Neural cell (in vitro differentiated cells): ENCODE results near the gene RIMS1. TPM values are rescaled to one million over a fixed set of nuclear protein-coding genes. Genes with fewer than 3 reads are reported as not detected.

Experiments
- H2AFZ ChIP-seq: fragments of 200-600, 300-800 bp; sonication (generic), shearing (Covaris generic); 2 replicates; pipeline ENCODE4 v1.6.0; 2014; ENCODE audit warnings: low read depth, mild to moderate bottlenecking, antibody characterized with exemption, low read length, moderate library complexity
- H3F3A ChIP-seq: fragments of 200-600 bp; shearing (Covaris generic); 2 replicates; pipeline ENCODE4 v1.6.1; 2016; ENCODE audit warnings: mild to moderate bottlenecking, moderate library complexity, mixed read lengths, antibody characterized with exemption, low read length; ENCODE audit not compliant: insufficient read depth, poor library complexity, severe bottlenecking
- H3K27ac ChIP-seq: fragments of 200-600, 300-800 bp; sonication (generic), shearing (Covaris generic); 2 replicates; pipeline ENCODE4 v1.5.1; 2014; ENCODE audit warnings: mild to moderate bottlenecking, low read length, moderate library complexity
- H3K27me3 ChIP-seq: fragments of 300-800, 200-600 bp; sonication (generic), shearing (Covaris generic); 2 replicates; pipeline ENCODE4 v1.6.0; 2014; ENCODE audit warnings: mild to moderate bottlenecking, low read depth, low read length, moderate library complexity; ENCODE audit not compliant: insufficient read depth
- H3K36me3 ChIP-seq: fragments of 300-800, 200-600 bp; sonication (generic), shearing (Covaris generic); 2 replicates; pipeline ENCODE4 v1.5.1; 2014; ENCODE audit warnings: mild to moderate bottlenecking, antibody characterized with exemption, low read length, moderate library complexity; ENCODE audit not compliant: insufficient read depth
- H3K4me2 ChIP-seq: fragments of 300-800, 200-600 bp; sonication (generic), shearing (Covaris generic); 2 replicates; pipeline ENCODE4 v1.6.0; 2014; ENCODE audit warnings: mild to moderate bottlenecking, low read length
- H3K4me3 ChIP-seq: fragments of 300-800, 200-600 bp; sonication (generic), shearing (Covaris generic); 2 replicates; pipeline ENCODE4 v1.5.1; 2014; ENCODE audit warnings: mild to moderate bottlenecking, low read length, moderate library complexity
- H3K79me2 ChIP-seq: fragments of 200-600 bp; shearing (Covaris generic); replicated peaks from 2 replicates; pipeline ENCODE4 v1.6.0; 2014; ENCODE audit warnings: mild to moderate bottlenecking, low read length, moderate library complexity; ENCODE audit not compliant: insufficient read depth
- H3K9ac ChIP-seq: fragments of 300-800, 200-600 bp; sonication (generic), shearing (Covaris generic); 2 replicates; pipeline ENCODE4 v1.6.1; 2016; ENCODE audit warnings: mild to moderate bottlenecking, low read length, mixed read lengths
- H3K9me2 ChIP-seq: fragments of 200-600 bp; shearing (Covaris generic); 2 replicates; pipeline ENCODE4 v1.6.1; 2016; ENCODE audit warnings: mild to moderate bottlenecking, low read length, mixed read lengths; ENCODE audit not compliant: insufficient read depth
- H3K9me3 ChIP-seq: fragments of 200-600, 300-800 bp; sonication (generic), shearing (Covaris generic); 2 replicates; pipeline ENCODE4 v1.6.1; 2016; ENCODE audit warnings: mild to moderate bottlenecking, mixed run types, low read length, moderate library complexity, mixed read lengths
- H4K20me1 ChIP-seq: fragments of 200-600 bp; shearing (Covaris generic); 2 replicates; pipeline ENCODE4 v1.6.1; 2016; ENCODE audit warnings: mild to moderate bottlenecking, mixed run types; ENCODE audit not compliant: insufficient read depth
- EP300 ChIP-seq: fragments of 450-650 bp; conservative IDR thresholded peaks from 2 replicates; pipeline ENCODE4 v1.6.1; 2014; ENCODE audit warnings: antibody characterized with exemption, mild to moderate bottlenecking, moderate library complexity; ENCODE audit not compliant: poor library complexity, severe bottlenecking
- EZH2 ChIP-seq: fragments of 200-600, 300-800 bp; shearing (Covaris generic), sonication (generic); IDR thresholded peaks from 2 replicates; pipeline ENCODE4 v1.6.1; 2014; ENCODE audit warnings: antibody characterized with exemption, low read length, borderline replicate concordance, mild to moderate bottlenecking; ENCODE audit not compliant: insufficient read depth, poor library complexity, severe bottlenecking
- MXI1 ChIP-seq: fragments of 450-650 bp; conservative IDR thresholded peaks from 2 replicates; pipeline ENCODE4 v1.6.1; 2014; ENCODE audit warnings: antibody characterized with exemption, mild to moderate bottlenecking; ENCODE audit not compliant: poor library complexity, severe bottlenecking
- POLR2AphosphoS5 ChIP-seq: IDR thresholded peaks from 2 replicates; pipeline ENCODE4 v1.6.1; 2012
- RAD21 ChIP-seq: fragments of 450-650 bp; conservative IDR thresholded peaks from 2 replicates; pipeline ENCODE4 v1.6.1; 2014; ENCODE audit warnings: antibody characterized with exemption, mild to moderate bottlenecking, moderate library complexity
- SMC3 ChIP-seq: fragments of 450-650 bp; conservative IDR thresholded peaks from 2 replicates; pipeline ENCODE4 v1.6.1; 2014; ENCODE audit warnings: antibody characterized with exemption, mild to moderate bottlenecking, moderate library complexity; ENCODE audit not compliant: poor library complexity
- TAF1 ChIP-seq: IDR thresholded peaks from 2 replicates; pipeline ENCODE4 v1.6.1; 2012; ENCODE audit warnings: low read depth
- polyA plus RNA-seq: library from polyadenylated mRNA; depleted of rRNA; stranded (reverse); fragments of >200 nt; gene quantifications from 2 replicates; pipeline ENCODE4 v1.2.3, GENCODE V29; 2014
- TF ChIP-seq, protein P1 (sequence below): fragments of 450-650 bp; IDR thresholded peaks from 2 replicates; pipeline ENCODE4 v1.5.1; 2014; ENCODE audit warnings: antibody characterized with exemption, mild to moderate bottlenecking, moderate library complexity; ENCODE audit not compliant: poor library complexity, severe bottlenecking
- TF ChIP-seq, protein P2 (sequence below): IDR thresholded peaks from 2 replicates; pipeline ENCODE4 v1.6.1; 2012; ENCODE audit warnings: borderline replicate concordance

The RIMS1 gene
- polyA plus RNA-seq, 1 donor from 2014 or later = 17.8 TPM

DNA sequence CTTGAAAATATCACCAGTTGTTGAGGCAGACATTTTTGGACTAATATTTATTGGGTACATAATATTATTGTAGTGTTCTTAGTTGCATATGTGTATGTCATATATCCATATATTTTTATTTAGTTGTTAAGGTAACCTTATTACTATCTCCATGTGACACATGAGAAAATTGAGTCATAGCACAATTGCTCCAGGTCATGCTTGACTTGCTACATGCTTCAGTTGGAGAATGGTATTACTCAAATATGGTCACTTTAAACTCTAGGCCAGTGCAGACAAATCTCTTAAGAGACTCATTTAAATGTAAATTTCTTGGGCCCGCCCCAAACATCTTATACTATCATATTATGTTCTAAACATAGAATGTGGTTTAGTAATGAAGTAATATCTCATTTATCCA lies 246.1 kb downstream of the RIMS1 start:
- no peaks in the 10 kb centered on the region for H4K20me1 ChIP-seq
- no peak overlapping the region for H3K9ac ChIP-seq
- no peaks in the 10 kb centered on the region for H3K36me3 ChIP-seq
- H3K9me3 ChIP-seq = no peaks in the 10 kb centered on the region
- no peak for TF ChIP-seq MXI1
- no peak for TF ChIP-seq SMC3
- TF ChIP-seq, protein P1, sequence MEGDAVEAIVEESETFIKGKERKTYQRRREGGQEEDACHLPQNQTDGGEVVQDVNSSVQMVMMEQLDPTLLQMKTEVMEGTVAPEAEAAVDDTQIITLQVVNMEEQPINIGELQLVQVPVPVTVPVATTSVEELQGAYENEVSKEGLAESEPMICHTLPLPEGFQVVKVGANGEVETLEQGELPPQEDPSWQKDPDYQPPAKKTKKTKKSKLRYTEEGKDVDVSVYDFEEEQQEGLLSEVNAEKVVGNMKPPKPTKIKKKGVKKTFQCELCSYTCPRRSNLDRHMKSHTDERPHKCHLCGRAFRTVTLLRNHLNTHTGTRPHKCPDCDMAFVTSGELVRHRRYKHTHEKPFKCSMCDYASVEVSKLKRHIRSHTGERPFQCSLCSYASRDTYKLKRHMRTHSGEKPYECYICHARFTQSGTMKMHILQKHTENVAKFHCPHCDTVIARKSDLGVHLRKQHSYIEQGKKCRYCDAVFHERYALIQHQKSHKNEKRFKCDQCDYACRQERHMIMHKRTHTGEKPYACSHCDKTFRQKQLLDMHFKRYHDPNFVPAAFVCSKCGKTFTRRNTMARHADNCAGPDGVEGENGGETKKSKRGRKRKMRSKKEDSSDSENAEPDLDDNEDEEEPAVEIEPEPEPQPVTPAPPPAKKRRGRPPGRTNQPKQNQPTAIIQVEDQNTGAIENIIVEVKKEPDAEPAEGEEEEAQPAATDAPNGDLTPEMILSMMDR = no peak
- no peak for TF ChIP-seq RAD21
- TF ChIP-seq, protein P2, sequence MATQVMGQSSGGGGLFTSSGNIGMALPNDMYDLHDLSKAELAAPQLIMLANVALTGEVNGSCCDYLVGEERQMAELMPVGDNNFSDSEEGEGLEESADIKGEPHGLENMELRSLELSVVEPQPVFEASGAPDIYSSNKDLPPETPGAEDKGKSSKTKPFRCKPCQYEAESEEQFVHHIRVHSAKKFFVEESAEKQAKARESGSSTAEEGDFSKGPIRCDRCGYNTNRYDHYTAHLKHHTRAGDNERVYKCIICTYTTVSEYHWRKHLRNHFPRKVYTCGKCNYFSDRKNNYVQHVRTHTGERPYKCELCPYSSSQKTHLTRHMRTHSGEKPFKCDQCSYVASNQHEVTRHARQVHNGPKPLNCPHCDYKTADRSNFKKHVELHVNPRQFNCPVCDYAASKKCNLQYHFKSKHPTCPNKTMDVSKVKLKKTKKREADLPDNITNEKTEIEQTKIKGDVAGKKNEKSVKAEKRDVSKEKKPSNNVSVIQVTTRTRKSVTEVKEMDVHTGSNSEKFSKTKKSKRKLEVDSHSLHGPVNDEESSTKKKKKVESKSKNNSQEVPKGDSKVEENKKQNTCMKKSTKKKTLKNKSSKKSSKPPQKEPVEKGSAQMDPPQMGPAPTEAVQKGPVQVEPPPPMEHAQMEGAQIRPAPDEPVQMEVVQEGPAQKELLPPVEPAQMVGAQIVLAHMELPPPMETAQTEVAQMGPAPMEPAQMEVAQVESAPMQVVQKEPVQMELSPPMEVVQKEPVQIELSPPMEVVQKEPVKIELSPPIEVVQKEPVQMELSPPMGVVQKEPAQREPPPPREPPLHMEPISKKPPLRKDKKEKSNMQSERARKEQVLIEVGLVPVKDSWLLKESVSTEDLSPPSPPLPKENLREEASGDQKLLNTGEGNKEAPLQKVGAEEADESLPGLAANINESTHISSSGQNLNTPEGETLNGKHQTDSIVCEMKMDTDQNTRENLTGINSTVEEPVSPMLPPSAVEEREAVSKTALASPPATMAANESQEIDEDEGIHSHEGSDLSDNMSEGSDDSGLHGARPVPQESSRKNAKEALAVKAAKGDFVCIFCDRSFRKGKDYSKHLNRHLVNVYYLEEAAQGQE = no peak
- no peak for TF ChIP-seq EZH2
- TF ChIP-seq TAF1 = no peak
- no peak for TF ChIP-seq POLR2AphosphoS5
- no peak for TF ChIP-seq EP300
- H2AFZ ChIP-seq = no peak overlapping the region
- H3K4me2 ChIP-seq = no peak overlapping the region
- H3K27me3 ChIP-seq = no peaks in the 10 kb centered on the region
- H3K4me3 ChIP-seq = no peak overlapping the region
- H3K9me2 ChIP-seq = no peaks in the 10 kb centered on the region
- no peaks in the 10 kb centered on the region for H3K79me2 ChIP-seq
- no peaks in the 10 kb centered on the region for H3F3A ChIP-seq
- no peak overlapping the region for H3K27ac ChIP-seq

DNA sequence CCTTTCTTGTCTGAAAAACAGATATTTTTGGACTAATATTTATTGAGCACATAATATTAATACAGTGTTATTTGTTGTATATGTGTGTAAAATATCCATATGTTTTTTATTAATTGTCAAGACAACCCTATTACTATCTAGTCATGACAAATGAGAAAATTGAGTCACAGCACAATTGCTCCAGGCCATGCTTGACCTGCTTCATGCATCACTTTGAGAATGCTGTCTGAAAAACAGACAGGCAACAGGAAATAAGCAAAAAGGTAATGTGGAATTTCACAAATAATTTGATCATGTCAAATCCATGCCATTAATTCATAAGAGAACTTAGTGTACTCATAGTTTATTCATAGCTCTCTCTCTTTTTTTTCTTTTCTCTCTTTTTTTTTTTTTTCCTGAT lies 246.5 kb downstream of the RIMS1 start:
- Histone ChIP-seq H3K27ac (no peak overlapping the region), H3K9me2 (no peaks in the 10 kb centered on the region), H3K9ac (no peak overlapping the region), H3K4me3 (no peak overlapping the region), H3K27me3 (no peaks in the 10 kb centered on the region), H3K4me2 (no peak overlapping the region), H3F3A (no peaks in the 10 kb centered on the region), H4K20me1 (no peaks in the 10 kb centered on the region), H3K36me3 (no peaks in the 10 kb centered on the region), H3K9me3 (no peaks in the 10 kb centered on the region), H3K79me2 (no peaks in the 10 kb centered on the region), H2AFZ (no peak overlapping the region)
- TF ChIP-seq POLR2AphosphoS5 (no peak), EZH2 (no peak), TAF1 (no peak), SMC3 (no peak), RAD21 (no peak), EP300 (no peak), MXI1 (no peak)
- TF ChIP-seq, protein P1 = no peak
- TF ChIP-seq, protein P2 = no peak
